Posterior vena cava (tissue), 2 donors: ENCODE measurements around the gene CELF6. TPM values are rescaled to one million over a fixed set of nuclear protein-coding genes. Genes with fewer than 3 reads are reported as not detected.
"Not testable (repeated sequence)": the region's sequence is repeated elsewhere in the genome, so short reads cannot be mapped to it uniquely, and the experiment has no call there.

Source experiments
- DNase-seq: peaks from one replicate; pipeline ENCODE4 v3.0.0-alpha.2; 2020; ENCODE audit warnings: low spot score
- intact Hi-C, 2 donors: fragments of 100-400 bp; cut with DNase I; formaldehyde crosslinking; loops; one replicate each; pipeline versions ENCODE4 v1.14.1 to v1.14.2; 2022 to 2023
- total RNA-seq, 2 donors: library from RNA; stranded (reverse); fragmentation: NEBNext Ultra II Directional; extraction: Animal tissue kit (Norgen Biotek cat#: 25700); gene quantifications; one replicate each; pipeline ENCODE4 v1.2.1, GENCODE V29; 2021
- donor health status: DM: yes; HTN: yes; CAD: no.
- donor health status: DM: yes; HTN: yes; CAD: no.

CELF6 gene
- total RNA-seq, 2 donors from 2014 or later = 0.76 to 1.6 TPM

DNA sequence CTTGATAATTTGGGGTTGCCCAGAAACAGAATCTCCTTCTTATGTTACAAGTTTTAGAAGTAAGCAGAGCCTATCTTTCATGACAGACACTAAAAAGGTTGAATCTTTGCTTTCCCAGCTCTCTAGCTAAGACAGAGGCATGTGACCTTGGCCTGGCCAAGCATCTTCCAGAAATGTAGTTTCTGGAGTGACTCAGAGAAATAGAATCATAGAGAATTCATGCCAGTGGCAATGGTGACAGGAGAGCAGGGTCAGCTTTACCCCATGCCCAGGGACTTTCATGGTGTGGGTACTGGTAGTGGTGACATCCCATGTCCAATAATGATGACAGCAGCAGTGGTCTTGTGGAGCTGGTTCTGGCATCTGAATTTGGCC lies 43.6 kb downstream of the CELF6 start:
- intact Hi-C loops = no loop called here

DNA sequence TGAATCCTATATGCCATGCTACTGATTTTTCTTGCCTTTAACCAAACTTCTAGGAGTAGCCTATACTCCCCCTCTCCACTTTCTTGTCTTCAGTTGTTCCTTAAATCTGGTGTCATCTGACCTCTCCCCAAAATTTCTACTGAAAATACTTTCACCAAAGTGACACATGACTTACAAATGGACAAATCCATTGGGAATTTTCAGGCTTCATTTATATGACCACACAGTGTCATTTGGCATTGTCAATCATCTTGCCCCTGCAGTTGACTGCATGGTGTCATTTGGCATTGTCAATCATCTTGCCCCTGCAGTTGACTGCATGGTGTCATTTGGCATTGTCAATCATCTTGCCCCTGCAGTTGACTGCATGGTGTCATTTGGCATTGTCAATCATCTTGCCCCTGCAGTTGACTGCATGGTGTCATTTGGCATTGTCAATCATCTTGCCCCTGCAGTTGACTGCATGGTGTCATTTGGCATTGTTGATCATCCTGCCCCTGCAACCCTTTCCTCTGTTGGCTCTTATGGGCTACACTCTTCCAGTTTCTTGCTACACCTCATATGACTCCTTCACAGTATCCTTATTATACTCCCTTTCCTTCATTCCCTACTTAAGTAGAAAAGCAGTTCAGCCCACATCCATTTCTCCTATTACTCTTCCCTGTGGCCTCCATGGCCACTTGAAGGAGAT lies 44.2 kb downstream of the CELF6 start:
- DNase-seq = not testable (repeated sequence)

More for the DNA sequence above, 43.6 kb downstream of the CELF6 start:
- DNase-seq = no peak

DNA sequence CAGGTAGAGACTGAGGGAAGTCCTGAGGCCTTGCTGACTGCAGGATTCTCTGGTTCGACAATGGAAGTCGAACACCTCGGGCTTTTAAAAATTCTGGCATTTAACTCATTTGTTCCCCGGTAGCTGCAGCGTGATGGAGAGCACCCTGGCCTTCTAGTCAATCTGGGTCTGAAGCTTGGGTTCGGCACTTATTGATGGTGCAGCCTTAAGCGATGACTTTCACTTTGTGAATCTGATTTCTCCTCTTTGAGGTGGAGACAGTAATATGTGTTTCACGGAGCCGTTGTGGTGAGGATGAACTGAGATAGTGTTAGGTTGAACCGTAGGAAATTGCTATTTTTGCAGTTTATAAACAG lies 47.0 kb downstream of the CELF6 start:
- DNase-seq = no peak
- intact Hi-C loops = loop anchor here in 1 of 2 donors (5.0 kb wide), 1 partner anchor 156 kb away; the partner anchor contains the start of genes MYO9A and SENP8

More for the DNA sequence above, 44.2 kb downstream of the CELF6 start:
- intact Hi-C loops = not testable (repeated sequence)

DNA sequence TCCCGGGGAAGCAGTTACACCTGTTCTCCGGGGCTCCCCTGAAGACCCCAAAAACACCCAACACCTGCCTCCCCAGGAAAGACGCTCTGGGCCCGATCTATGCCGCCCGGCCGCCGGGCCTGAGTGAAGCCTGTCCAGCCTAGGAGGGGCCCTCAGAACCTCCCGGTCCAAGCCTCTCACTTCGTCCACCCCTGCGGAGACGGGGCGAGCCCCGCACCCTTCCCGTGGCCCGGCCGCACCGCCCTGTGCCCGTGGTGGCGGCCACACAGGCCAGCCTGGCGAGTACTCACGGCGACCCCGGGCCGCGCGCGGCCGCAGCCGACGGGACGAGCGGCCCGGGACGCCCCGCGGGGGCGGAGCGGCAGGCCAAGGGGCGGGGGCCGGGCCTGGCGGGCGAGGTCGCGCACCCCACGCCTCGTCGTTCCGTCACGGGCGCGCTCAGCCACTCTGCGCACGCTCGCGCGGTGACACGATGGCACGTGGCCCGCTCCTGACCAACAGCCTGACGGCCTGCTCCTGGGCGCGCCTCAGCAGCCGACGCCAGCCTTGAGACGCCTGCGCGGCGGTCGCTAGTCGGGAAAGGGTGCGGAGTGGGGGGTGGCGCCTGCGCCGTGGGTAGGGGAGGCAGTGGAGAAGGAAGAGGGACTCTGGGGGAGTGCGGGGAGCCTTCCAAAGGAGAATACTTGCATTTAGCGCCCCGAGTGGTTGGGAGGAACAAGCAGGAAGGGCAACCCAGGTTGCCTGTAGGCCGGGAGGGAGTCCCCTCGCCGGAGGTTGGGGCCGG lies 47.6 kb downstream of the CELF6 start, which contains the start of gene PARP6:
TSS of gene PARP6 (minus strand) at position 342 of the 784 bp plus-strand sequence. CDS start 5,077 bp downstream, outside the sequence.
- DNase-seq = peak; percentile 100
- intact Hi-C loops = loop anchor here in 1 of 2 donors (5.0 kb wide), 1 partner anchor 155 kb away; the partner anchor contains the start of genes MYO9A and SENP8

DNA sequence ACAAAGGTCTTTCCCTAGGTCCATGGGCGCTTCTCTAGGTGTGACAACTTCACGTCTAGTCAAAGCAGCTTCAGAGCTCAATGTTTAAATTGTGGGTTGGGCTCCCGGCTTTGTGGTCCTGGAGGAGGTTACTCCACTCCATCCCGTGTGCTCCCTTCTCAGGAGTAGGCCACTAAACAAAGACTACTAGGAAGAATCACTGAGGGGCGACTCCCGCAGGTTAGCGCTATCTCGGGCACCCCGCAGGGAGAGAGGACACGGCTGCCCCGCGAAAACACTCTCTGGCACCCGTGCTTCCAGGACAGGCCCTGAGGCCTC lies 48.1 kb downstream of the CELF6 start:
- intact Hi-C loops = loop anchor here in 1 of 2 donors (5.0 kb wide), 1 partner anchor 155 kb away; the partner anchor contains the start of genes MYO9A and SENP8
- DNase-seq = no peak

DNA sequence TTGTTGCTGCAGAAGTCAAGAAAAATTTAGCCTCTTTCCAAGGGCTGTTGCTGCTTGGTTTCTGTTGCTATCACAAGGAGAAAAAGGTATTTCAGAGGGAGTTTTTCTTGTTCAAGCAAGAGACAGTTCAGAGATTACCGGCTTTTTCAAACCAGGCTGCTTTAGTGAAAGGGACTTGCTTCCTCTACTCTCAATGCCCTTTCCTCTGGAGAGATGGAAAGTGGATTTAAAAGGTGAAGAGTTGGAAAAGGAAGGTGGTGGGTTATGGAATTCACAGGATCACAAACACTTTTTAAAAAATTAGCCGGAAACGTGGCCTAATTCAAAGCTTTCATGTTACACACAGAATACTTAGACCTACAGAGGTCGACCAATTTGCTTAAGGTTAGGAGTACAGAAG lies 48.7 kb downstream of the CELF6 start:
- intact Hi-C loops = loop anchor here in 1 of 2 donors (5.0 kb wide), 1 partner anchor 154 kb away; the partner anchor contains the start of genes MYO9A and SENP8
- no peak for DNase-seq

- intact Hi-C loops = loop anchor here (5.0 to 10.0 kb wide), 2 partner anchors 65 to 152 kb away; partner anchors contain the start of genes MYO9A (in 1 of the 2) and SENP8 (in 1 of the 2)
- no peak for DNase-seq
Observed at GRCh38 chr15:72269739-72270138, 50.2 kb downstream of the CELF6 start.

DNA sequence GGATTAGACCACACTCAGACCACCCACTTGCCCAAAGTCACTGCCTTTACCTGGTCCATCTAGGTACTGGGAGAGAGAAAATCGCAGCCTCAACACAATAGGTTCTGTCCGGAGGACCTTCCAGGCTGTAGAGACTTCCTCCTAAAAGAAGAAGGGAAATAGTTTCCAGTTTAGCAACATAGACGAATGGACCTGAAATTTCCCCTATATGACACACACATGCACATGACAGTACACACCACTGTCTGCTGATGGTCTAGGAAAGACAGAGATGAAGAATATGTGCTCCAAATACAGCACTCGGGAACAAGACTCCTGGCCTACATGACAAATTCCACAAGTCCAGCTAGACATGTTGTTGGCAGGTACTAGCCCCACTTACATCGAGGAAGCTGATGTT lies 54.9 kb downstream of the CELF6 start:
- intact Hi-C loops = loop anchor here in 1 of 2 donors (10.0 kb wide), 1 partner anchor 60 kb away; no protein-coding TSS in a partner anchor
- DNase-seq = no peak

DNA sequence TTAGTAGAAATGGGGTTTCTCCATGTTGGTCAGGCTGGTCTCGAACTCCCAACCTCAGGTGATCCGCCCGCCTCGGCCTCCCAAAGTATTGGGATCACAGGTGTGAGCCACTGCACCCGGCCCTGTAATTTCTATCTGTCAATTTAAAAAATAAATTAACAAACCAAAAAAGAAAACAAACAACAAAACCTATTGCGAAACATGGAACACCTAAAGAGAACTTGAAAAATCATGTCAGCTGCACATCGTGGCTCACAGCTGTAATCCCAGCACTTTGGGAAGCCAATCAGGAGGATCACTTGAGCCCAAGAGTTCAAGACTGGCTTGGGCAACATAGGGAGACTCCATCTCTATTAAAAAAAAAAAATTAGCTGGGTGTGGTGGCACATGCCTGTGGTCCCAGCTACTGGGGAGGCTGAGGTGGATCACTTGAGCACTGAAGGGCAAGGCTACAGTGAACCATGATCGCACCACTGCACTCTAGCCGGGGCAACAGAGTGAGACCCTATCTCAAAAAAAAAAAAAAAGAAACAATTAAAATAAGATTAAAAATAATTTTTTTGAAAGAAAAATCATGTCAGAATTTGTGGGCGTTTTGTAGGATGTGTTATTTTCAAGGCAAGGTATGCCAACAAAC lies 67.2 kb downstream of the CELF6 start:
- DNase-seq = no peak

GRCh38 chr15:72249142-72249810 lies 70.7 kb downstream of the CELF6 start:
- intact Hi-C loops = no loop called here
- DNase-seq = no peak

More for the DNA sequence above, 67.2 kb downstream of the CELF6 start:
- intact Hi-C loops = no loop called here

DNA sequence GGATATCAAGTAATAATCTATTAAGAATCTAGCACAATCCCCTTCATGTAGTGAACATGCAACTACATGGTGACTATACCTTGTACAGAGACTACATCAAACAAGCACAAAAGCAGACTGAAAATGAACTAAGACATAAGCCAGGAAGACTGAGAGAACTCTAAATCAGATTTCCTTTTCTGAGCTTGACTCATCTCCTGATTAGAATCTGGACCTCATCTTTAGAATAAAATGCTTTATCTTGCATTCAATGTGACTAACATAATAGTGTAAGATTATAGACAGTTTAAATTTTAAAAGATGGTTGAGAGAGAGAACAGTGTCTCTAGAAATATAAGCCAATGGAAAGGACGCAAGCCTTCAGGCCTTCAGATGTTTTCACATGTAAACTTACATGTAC lies 71.4 kb downstream of the CELF6 start:
- intact Hi-C loops = no loop called here
- DNase-seq = no peak

- intact Hi-C loops = no loop called here
- DNase-seq = no peak
Observed at GRCh38 chr15:72242775-72243370, 77.1 kb downstream of the CELF6 start.

DNA sequence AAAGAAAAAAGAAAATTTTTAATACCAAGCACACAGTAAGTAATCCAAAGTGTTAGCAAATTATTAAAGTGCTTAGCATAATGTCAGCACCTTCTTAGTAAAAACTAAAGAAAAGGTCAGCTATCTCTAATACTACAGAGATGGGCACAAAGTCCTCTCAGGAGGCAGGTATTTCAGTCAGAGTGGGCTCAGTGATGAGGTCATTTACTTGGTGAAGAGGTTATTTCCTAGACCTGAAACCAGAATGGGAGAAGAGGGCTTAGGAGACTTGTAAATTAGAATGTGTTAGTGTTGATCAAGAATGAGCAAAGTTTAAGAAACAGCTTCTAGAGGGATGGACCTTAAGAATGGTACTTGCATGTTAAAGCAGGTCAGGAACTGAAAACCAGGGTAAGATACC lies 80.3 kb downstream of the CELF6 start:
- intact Hi-C loops = loop anchor here in 1 of 2 donors (1.0 kb wide), 1 partner anchor 18 kb away; no protein-coding TSS in a partner anchor
- DNase-seq = no peak

- no peak for DNase-seq
- intact Hi-C loops = no loop called here
Observed at GRCh38 chr15:72238586-72238985, 81.4 kb downstream of the CELF6 start.

DNA sequence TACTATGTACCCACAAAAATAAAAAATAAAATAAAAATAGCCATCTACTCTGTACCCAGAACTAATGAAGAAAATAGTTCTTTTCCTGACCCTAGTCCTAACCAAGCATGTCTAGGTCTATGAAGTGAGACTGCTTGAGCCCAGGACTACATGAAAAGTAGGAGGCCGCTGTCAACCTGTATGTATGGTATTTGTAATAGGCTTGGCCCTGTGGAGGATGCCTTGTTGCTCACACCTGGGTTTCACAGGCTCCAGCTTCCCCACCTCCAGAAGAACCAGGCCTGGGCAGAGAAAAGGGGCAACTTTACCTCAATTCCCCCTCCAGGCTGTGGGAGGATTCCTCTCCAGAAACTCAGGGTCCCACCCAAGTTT lies 82.1 kb downstream of the CELF6 start:
- no peak for DNase-seq
- intact Hi-C loops = no loop called here

DNA sequence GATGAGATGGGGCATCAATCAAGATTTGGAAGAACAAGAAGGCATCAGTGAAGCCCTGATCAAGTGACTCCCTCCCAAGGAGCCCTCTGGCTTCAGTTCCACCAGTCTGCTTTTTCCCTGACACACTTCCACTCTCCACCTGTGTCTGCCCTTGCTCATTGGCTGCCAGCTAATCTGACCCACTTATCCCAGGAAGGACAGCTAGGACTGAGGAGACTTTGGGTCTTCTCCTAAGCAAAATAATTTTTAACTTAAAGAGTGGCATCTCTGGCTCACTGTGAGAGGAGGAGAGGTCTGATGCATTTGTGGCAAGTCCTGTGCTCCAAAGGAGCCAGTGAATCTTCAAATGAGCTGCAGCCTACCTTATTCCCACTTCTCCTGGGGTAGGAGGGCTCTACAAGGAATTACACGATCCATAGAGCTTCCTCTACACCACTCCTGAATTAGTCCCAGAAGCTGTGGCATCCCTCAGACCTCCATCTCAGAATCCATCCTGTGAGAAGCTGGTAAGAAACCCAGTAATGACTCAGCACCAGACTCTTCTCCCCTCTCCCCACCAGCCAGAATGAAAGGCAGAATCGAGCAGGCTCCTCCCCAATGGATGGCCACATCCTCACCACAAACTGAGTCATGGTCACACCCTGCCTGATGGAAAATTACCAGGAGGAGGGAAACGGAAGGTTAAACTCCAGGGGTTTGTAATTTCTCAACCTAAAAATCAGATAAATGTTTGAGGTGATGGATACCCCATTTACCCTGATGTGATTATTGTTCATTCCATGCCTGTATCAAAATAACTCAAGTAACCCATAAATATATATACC lies 82.7 kb downstream of the CELF6 start:
- DNase-seq = peak; percentile 89
- intact Hi-C loops = no loop called here

- DNase-seq = no peak
- intact Hi-C loops = no loop called here
Observed at GRCh38 chr15:72236381-72237003, 83.5 kb downstream of the CELF6 start.

DNA sequence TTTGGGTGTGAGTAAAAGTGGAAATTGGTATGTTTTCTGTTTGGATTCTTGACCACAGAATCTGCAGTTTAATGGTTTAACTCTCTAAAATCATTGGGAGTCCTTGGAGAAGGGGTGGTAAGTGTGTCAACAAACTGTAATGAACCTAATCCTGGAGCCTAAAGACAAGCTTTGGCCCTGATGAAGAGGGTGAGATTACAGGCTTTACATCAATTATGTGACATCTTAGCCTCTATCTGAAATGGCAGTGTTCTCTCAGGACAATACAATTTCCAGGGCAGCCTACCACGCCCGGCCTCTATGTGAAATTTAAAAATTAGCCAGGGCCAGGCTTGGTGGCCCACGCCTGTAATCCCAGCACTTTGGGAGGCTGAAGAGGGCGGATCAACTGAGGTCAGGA lies 84.7 kb downstream of the CELF6 start:
- no peak for DNase-seq
- intact Hi-C loops = no loop called here
